ENCODE results near the gene ARHGDIB.

- TF ChIP-seq, protein P1, sequence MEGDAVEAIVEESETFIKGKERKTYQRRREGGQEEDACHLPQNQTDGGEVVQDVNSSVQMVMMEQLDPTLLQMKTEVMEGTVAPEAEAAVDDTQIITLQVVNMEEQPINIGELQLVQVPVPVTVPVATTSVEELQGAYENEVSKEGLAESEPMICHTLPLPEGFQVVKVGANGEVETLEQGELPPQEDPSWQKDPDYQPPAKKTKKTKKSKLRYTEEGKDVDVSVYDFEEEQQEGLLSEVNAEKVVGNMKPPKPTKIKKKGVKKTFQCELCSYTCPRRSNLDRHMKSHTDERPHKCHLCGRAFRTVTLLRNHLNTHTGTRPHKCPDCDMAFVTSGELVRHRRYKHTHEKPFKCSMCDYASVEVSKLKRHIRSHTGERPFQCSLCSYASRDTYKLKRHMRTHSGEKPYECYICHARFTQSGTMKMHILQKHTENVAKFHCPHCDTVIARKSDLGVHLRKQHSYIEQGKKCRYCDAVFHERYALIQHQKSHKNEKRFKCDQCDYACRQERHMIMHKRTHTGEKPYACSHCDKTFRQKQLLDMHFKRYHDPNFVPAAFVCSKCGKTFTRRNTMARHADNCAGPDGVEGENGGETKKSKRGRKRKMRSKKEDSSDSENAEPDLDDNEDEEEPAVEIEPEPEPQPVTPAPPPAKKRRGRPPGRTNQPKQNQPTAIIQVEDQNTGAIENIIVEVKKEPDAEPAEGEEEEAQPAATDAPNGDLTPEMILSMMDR (conservative IDR thresholded peaks at IDR 0.05; ENCODE audit: low read depth, low read length): no peak
- no peak for TF ChIP-seq RAD21 (IDR thresholded peaks at IDR 0.05; ENCODE audit: low read length)
- TF ChIP-seq POLR2A (IDR thresholded peaks at IDR 0.05; ENCODE audit: low read depth, low read length): no peak
- TF ChIP-seq CHD1 (IDR thresholded peaks at IDR 0.05; ENCODE audit: low read depth, low read length): no peak
- TF ChIP-seq CEBPB (IDR thresholded peaks at IDR 0.05; ENCODE audit: low read depth, low read length): no peak
Measured at GRCh38 chr12:14934511-14934910, 26.9 kb downstream of the ARHGDIB start.
